Neuronal stem cell (in vitro differentiated cells): Measurements from ENCODE around the gene MYOZ1.
A peak's percentile ranks its signal among the peaks of the same experiment; 100 is the strongest.

Experiments
- DNase-seq: peaks from one replicate; pipeline ENCODE4 v3.0.0-alpha.2; 2013; ENCODE audit warnings: low spot score
- H2AFZ ChIP-seq: one replicate; pipeline ENCODE4 v1.6.1; 2013; ENCODE audit warnings: mild to moderate bottlenecking, low read length, inconsistent platforms
- H2AK5ac ChIP-seq: 2 replicates; pipeline ENCODE4 v1.6.1; 2013; ENCODE audit warnings: low read depth, mild to moderate bottlenecking, inconsistent platforms, low read length, moderate library complexity, mixed read lengths
- H2BK120ac ChIP-seq: 2 replicates; pipeline ENCODE4 v1.6.1; 2013; ENCODE audit warnings: low read depth, mild to moderate bottlenecking, inconsistent platforms, low read length, moderate library complexity, mixed read lengths
- H2BK12ac ChIP-seq: one replicate; pipeline ENCODE4 v1.6.1; 2013; ENCODE audit warnings: low read length, inconsistent platforms
- H2BK15ac ChIP-seq: 2 replicates; pipeline ENCODE4 v1.6.1; 2013; ENCODE audit warnings: mild to moderate bottlenecking, low read length, inconsistent platforms, mixed read lengths
- H2BK5ac ChIP-seq: one replicate; pipeline ENCODE4 v1.6.1; 2013; ENCODE audit warnings: inconsistent platforms, mild to moderate bottlenecking, low read length, moderate library complexity
- H3K14ac ChIP-seq: one replicate; pipeline ENCODE4 v1.6.1; 2013; ENCODE audit warnings: low read length, inconsistent platforms
- H3K18ac ChIP-seq: 2 replicates; pipeline ENCODE4 v1.6.1; 2013; ENCODE audit warnings: low read length, inconsistent platforms
- H3K23ac ChIP-seq: 2 replicates; pipeline ENCODE4 v1.6.1; 2013; ENCODE audit warnings: low read depth, mild to moderate bottlenecking, mixed read lengths, low read length, inconsistent platforms; ENCODE audit not compliant: poor library complexity
- H3K27ac ChIP-seq: replicated peaks from 3 replicates; pipeline ENCODE4 v1.5.1; 2013; ENCODE audit warnings: low read length, inconsistent platforms
- H3K27me3 ChIP-seq, 3 experiments: 2 replicates each; pipeline ENCODE4 v1.6.1; 2013; ENCODE audit warnings: low read length in 3 of 3, mild to moderate bottlenecking in 2 of 3, inconsistent platforms in 1 of 3, low read depth in 1 of 3, mixed read lengths in 1 of 3, moderate library complexity in 1 of 3; ENCODE audit not compliant: control insufficient read depth in 3 of 3, insufficient read depth in 3 of 3
- H3K36me3 ChIP-seq, 2 donors: replicated peaks in 1 of 2; 2 replicates each; pipeline ENCODE4 v1.6.1; 2013; ENCODE audit warnings: low read length in 2 of 2; ENCODE audit not compliant: control insufficient read depth in 2 of 2, insufficient read depth in 2 of 2
- H3K4ac ChIP-seq: 2 replicates; pipeline ENCODE4 v1.6.1; 2013; ENCODE audit warnings: inconsistent platforms, mild to moderate bottlenecking, low read length, moderate library complexity
- H3K4me1 ChIP-seq, 2 donors: 1 replicate in 1 of 2; 2 replicates in 1 of 2; pipeline ENCODE4 v1.6.1; 2013; ENCODE audit warnings: low read length in 2 of 2, low read depth in 1 of 2; ENCODE audit not compliant: control insufficient read depth in 2 of 2, insufficient read depth in 1 of 2
- H3K4me2 ChIP-seq: one replicate; pipeline ENCODE4 v1.6.1; 2013; ENCODE audit warnings: mild to moderate bottlenecking, low read length, inconsistent platforms; ENCODE audit not compliant: insufficient read depth, poor library complexity, severe bottlenecking
- H3K4me3 ChIP-seq, 2 donors: 2 replicates each; pipeline ENCODE4 v1.5.1; 2013; ENCODE audit warnings: low read length in 2 of 2, mild to moderate bottlenecking in 2 of 2, inconsistent platforms in 1 of 2, moderate library complexity in 1 of 2
- H3K79me1 ChIP-seq: one replicate; pipeline ENCODE4 v1.6.1; 2013; ENCODE audit warnings: low read depth, mild to moderate bottlenecking, inconsistent platforms, low read length, moderate library complexity
- H3K9ac ChIP-seq: one replicate; pipeline ENCODE4 v1.6.1; 2013; ENCODE audit warnings: mild to moderate bottlenecking, low read depth, low read length, inconsistent platforms; ENCODE audit not compliant: poor library complexity
- H3K9me3 ChIP-seq, 2 donors: replicated peaks in 1 of 2; 2 replicates each; pipeline versions ENCODE3 to v1.6.1; 2013; ENCODE audit warnings: low read length in 2 of 2, mild to moderate bottlenecking in 2 of 2, inconsistent platforms in 1 of 2, low read depth in 1 of 2, mixed read lengths in 1 of 2, moderate library complexity in 1 of 2; ENCODE audit not compliant: control insufficient read depth in 2 of 2, insufficient read depth in 1 of 2
- H4K8ac ChIP-seq: one replicate; pipeline ENCODE4 v1.6.1; 2013; ENCODE audit warnings: low read depth, mild to moderate bottlenecking, inconsistent platforms, low read length, moderate library complexity
- H4K91ac ChIP-seq: one replicate; pipeline ENCODE4 v1.6.1; 2013; ENCODE audit warnings: low read length, low read depth, mild to moderate bottlenecking, inconsistent platforms; ENCODE audit not compliant: poor library complexity
- WGBS, 2 donors: extraction: QIAGEN DNeasy Blood & Tissue Kit; methylation state at CpG; one replicate each; pipeline ENCODE4 v1.1.7; 2013; ENCODE audit warnings: missing lambda C conversion rate in 2 of 2, mixed read lengths in 1 of 2; ENCODE audit not compliant: insufficient read length in 2 of 2, insufficient replicate concordance in 1 of 2; ENCODE audit errors: extremely low coverage in 2 of 2; 5-methylcytosine and 5-hydroxymethylcytosine counted together

MYOZ1 gene

GRCh38 chr10:73634421-73634820 lies 6.9 kb downstream of the MYOZ1 start:
- Histone ChIP-seq H3K4me3 (no peak overlapping the region), H2BK120ac (no peak overlapping the region), H3K14ac (no peak overlapping the region), H2AFZ (no peak overlapping the region), H2BK15ac (peak overlapping the region; percentile 87), H3K18ac (peak overlapping the region; percentile 39), H4K8ac (no peak overlapping the region), H3K27ac (no peak overlapping the region), H3K79me1 (no peaks in the 10 kb centered on the region), H3K27me3 (no peaks in the 10 kb centered on the region), H3K9me3 (no peaks in the 10 kb centered on the region), H3K23ac (no peak overlapping the region), H2BK12ac (peak overlapping the region; percentile 80), H3K4ac (no peak overlapping the region), H4K91ac (no peak overlapping the region), H2BK5ac (no peak overlapping the region), H3K9ac (peak overlapping the region; percentile 30), H3K36me3 (no peaks in the 10 kb centered on the region), H3K4me1 (no peaks in the 10 kb centered on the region), H3K4me2 (no peak overlapping the region), H2AK5ac (peak overlapping the region; percentile 63)
- WGBS, 2 donors: no CpG with 5 or more reads among the region's 5 CpGs
- no peak for DNase-seq

GRCh38 chr10:73629165-73629564 lies 12.1 kb downstream of the MYOZ1 start:
- Histone ChIP-seq H3K4me2 (no peak overlapping the region), H2AK5ac (no peak overlapping the region), H2BK5ac (no peak overlapping the region), H3K9me3 (no peaks in the 10 kb centered on the region), H3K79me1 (no peaks in the 10 kb centered on the region), H2AFZ (no peak overlapping the region), H4K91ac (no peak overlapping the region), H3K4ac (no peak overlapping the region), H2BK15ac (no peak overlapping the region), H3K27ac (no peak overlapping the region), H3K18ac (no peak overlapping the region), H3K23ac (no peak overlapping the region), H3K4me3 (no peak overlapping the region), H2BK120ac (no peak overlapping the region), H4K8ac (no peak overlapping the region), H3K27me3 (no peaks in the 10 kb centered on the region), H2BK12ac (no peak overlapping the region), H3K4me1 (peaks cover 0 to 5% of the 10 kb centered on the region in 2 donors), H3K14ac (no peak overlapping the region), H3K36me3 (no peaks in the 10 kb centered on the region), H3K9ac (no peak overlapping the region)
- DNase-seq: no peak
- no CpG with 5 or more reads among the region's 5 CpGs for WGBS, 2 donors

DNA sequence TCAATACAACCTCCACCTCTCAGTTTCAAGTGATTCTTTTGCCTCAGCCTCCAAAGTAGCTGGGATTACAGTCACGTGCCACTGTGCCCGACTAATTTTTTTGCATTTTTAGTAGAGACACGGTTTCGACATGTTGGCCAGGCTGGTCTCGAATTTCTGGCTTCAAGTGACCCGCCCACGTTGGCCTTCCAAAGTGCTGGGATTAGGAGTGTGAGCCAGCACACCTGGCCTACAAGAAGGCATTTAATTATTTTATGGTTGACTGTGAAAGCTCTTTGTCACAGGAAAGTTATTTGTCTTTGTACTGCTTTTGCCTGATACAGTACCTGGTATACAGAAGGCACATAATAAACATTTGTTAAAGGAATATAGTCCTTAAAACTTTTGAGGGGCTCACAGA lies 12.9 kb downstream of the MYOZ1 start:
- Histone ChIP-seq H3K4me2 (no peak overlapping the region), H2AFZ (no peak overlapping the region), H3K27ac (no peak overlapping the region), H3K79me1 (no peaks in the 10 kb centered on the region), H3K18ac (no peak overlapping the region), H3K36me3 (peaks cover 0 to 2% of the 10 kb centered on the region in 2 donors), H3K23ac (no peak overlapping the region), H3K4ac (no peak overlapping the region), H2AK5ac (no peak overlapping the region), H2BK120ac (no peak overlapping the region), H4K91ac (no peak overlapping the region), H3K14ac (no peak overlapping the region), H3K27me3 (no peaks in the 10 kb centered on the region), H2BK5ac (no peak overlapping the region), H2BK12ac (no peak overlapping the region), H3K9ac (no peak overlapping the region), H3K9me3 (no peaks in the 10 kb centered on the region), H3K4me1 (peaks cover 0 to 5% of the 10 kb centered on the region in 2 donors), H2BK15ac (no peak overlapping the region), H3K4me3 (no peak overlapping the region), H4K8ac (peak overlapping the region; percentile 6)
- DNase-seq: no peak
- no CpG with 5 or more reads among the region's 7 CpGs for WGBS, 2 donors

- Histone ChIP-seq H2BK12ac (no peak overlapping the region), H3K4me1 (peaks cover 0 to 6% of the 10 kb centered on the region in 2 donors), H3K23ac (no peak overlapping the region), H3K4me3 (no peak overlapping the region), H2AFZ (no peak overlapping the region), H2BK120ac (no peak overlapping the region), H3K79me1 (no peaks in the 10 kb centered on the region), H2BK15ac (no peak overlapping the region), H3K4ac (no peak overlapping the region), H3K4me2 (no peak overlapping the region), H3K36me3 (peaks cover 0 to 11% of the 10 kb centered on the region in 2 donors), H3K14ac (no peak overlapping the region), H2AK5ac (no peak overlapping the region), H3K27me3 (no peaks in the 10 kb centered on the region), H3K18ac (no peak overlapping the region), H3K9ac (no peak overlapping the region), H4K8ac (no peak overlapping the region), H4K91ac (no peak overlapping the region), H2BK5ac (no peak overlapping the region), H3K9me3 (no peaks in the 10 kb centered on the region), H3K27ac (no peak overlapping the region)
- no CpG with 5 or more reads among the region's 6 CpGs for WGBS, 2 donors
- no peak for DNase-seq
These were observed 14.0 kb downstream of the MYOZ1 start for GRCh38 chr10:73627300-73627699.
